Measurements from ENCODE around the gene ARFGAP1.
"Not testable (repeated sequence)": the region's sequence is repeated elsewhere in the genome, so short reads cannot be mapped to it uniquely, and the experiment has no call there.

The ARFGAP1 gene

GRCh38 chr20:63241272-63241671 is 31.3 kb upstream of the ARFGAP1 start:
- no peak for DNase-seq

DNA sequence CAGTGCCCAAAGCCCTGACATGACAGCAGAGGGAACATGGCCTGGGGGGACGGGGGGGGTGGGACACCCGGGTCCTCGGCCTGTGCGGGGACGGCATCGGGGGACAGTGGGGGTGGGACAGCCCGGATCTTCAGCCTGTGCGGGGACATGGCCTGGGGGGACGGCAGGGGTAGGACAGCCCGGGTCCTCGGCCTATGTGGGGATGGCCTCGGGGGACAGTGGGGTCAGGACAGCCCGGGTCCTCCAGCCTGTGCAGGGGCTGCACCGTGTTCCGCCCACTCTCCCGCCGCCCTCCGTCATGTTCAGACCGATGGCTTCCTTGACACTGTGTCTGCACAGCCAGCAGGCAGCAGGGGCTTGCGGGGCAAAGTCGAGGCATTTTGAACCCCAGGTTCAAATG is 29.9 kb upstream of the ARFGAP1 start:
- DNase-seq, result no peak

- no peak for DNase-seq
Measured at GRCh38 chr20:63243604-63244247, 28.9 kb upstream of the ARFGAP1 start.

GRCh38 chr20:63244468-63244867 is 28.1 kb upstream of the ARFGAP1 start:
- DNase-seq, result no peak

GRCh38 chr20:63246490-63247288 is 25.9 kb upstream of the ARFGAP1 start:
- DNase-seq, result no peak

- DNase-seq, result no peak
Measured at GRCh38 chr20:63247671-63248228, 24.9 kb upstream of the ARFGAP1 start.

GRCh38 chr20:63248835-63249591 is 23.6 kb upstream of the ARFGAP1 start:
- DNase-seq, result no peak

DNA sequence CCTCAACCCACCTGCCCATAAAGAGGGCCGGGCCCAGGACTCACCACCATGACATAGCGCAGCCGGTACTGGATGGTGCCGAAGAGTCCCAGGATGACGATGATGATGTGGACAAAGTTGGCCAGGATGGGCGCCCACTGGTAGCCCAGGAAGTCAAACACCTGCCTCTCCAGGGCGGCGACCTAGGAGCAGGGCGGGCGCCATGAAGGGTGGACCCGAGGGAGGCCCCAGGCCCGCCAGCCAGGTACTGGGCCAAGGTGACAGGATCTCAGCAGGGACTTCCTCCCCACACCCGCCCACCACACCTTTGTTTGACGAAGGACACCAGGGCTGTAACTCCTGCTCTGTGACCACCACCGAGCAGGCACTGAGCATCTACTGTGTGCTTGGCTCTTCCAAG is 22.7 kb upstream of the ARFGAP1 start:
- DNase-seq, result no peak

DNA sequence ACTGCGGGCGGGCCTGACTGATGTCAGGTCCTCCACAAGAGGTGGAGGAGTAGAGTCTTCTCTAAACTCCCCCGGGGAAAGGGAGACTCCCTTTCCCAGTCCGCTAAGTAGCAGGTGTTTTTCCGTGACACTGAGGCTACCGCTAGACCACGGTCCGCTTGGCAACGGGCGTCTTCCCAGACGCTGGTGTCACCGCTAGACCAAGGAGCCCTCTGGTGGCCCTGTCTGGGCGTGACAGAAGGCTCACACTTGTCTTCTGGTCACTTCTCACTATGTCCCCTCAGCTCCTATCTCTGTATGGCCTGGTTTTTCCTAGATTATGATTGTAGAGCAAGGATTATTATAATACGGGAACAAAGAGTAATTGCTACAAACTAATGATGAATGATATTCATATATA is 21.3 kb upstream of the ARFGAP1 start:
- not testable (repeated sequence) for DNase-seq

DNA sequence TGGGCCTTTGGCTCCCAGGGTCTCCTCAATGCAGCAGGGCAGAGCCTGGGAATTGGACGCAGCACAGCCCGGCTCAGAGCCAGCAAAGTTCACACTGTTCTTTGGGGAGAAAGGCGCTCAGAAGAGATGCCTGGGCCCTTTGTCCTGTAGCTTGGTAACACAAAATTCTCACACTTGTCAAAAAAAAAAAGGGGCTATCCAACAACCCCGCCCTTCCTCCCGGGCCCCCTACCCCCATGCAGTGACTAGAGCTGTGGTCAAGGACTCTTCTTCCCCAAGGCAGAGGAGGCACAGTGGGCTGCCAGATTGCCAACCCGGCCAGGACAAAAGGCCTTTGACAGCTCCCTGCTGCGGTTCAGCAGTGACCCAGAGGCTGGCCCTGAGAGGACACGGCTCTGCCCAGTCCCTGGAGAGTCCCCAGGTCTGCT is 20.3 kb upstream of the ARFGAP1 start:
- no peak for DNase-seq

- DNase-seq, result no peak
Measured at GRCh38 chr20:63253065-63253437, 19.6 kb upstream of the ARFGAP1 start.

DNA sequence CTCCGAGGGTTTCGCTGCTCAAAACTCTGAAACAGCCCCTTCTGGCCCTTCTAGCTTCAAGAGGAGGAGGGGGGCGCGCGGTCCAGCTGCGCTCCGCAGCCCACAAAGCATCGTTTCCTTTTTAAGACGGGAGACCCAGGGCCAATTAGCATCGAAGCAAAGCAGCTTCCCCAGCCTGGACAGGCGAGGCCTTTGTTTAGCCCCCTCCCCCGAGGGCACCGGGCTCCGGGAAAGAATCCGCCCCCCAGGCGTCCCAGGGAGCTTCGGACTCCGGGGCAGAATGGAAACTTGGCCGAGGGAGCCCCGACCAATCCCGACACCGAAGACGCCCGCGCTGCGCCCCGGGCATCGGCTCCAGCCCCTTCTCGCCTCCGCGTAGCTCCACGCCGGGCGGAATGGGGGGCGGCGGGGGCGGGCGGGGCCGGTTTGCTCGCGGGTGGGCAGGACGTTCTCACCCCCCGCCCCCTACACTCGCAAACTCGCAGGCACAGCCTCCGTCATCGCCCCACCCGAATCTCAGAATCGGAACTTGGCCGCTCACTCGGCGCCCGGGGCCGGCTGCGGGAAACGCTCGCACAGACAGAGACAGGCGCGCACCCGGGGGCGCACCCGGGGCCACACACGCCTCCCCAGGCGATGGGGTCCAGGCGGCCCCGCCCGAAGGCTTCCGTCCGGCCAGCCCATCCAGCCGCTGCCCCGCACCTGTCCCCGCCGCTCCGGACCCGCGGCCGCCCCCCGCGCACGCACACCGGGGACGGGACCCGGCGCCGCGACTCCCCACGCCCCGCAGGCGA is 19.0 kb upstream of the ARFGAP1 start:
- no peak for DNase-seq

DNA sequence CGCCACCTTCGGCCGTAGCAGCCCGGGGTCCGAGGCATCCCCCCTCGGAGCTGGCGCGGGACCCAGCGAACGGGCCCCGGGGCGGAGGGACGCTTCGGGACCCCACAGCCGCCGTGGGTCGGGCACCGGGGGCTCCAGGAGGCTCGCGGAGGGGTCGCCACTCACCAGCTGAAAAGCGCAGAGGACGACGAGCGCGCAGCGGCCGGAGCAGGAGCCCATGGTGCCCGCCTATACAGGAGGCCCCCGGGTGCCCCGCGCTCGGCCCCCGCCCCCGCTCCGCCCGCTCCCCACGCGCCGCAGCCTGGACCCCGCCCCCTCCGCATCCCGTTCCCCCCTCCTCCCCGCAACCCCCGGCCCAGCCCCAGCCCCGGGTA is 18.4 kb upstream of the ARFGAP1 start, which contains the start of gene NKAIN4:
NKAIN4 (minus strand) TSS at position 232 of the 374 bp plus-strand sequence; CDS start at position 219, 13 bp downstream.
- no peak for DNase-seq

DNA sequence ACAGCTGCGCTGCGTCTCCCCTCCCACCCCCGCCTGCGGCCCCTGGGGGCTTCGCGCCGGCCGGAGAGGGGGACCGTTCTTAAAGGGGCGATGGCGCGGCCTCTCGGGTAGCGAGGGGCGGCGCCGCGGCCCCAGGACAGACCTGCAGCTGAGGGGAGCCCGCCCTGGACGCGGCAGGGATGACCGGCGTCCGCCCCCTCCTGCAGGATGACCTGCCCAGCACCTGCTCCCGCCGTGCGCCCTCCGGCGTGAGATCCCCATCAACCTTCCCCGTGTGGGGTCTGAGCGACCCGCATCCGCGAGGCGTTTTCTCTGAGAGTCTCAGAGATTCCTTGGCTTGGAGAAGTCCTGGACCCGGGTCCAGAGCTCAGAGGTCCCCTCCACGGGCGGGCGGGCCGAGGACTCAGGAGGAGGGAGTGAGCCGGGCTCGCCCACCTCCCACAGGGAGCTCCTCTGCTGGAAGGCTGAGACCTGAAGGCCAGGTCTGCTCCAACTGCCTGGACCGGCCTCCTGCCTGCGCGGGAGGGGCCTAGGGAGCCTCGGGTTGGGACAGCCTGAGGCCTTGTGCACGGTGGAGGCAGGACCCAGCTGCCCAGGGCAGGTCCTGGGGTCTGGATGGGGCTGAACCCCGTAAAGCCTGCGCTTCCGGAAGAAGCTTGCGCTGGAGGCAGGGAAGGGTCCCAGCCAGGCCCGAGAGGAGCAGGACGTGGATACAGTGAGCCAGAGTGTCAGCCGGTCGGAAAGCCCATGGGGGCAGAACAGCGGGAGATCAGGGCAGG is 17.8 kb upstream of the ARFGAP1 start:
- no peak for DNase-seq

DNA sequence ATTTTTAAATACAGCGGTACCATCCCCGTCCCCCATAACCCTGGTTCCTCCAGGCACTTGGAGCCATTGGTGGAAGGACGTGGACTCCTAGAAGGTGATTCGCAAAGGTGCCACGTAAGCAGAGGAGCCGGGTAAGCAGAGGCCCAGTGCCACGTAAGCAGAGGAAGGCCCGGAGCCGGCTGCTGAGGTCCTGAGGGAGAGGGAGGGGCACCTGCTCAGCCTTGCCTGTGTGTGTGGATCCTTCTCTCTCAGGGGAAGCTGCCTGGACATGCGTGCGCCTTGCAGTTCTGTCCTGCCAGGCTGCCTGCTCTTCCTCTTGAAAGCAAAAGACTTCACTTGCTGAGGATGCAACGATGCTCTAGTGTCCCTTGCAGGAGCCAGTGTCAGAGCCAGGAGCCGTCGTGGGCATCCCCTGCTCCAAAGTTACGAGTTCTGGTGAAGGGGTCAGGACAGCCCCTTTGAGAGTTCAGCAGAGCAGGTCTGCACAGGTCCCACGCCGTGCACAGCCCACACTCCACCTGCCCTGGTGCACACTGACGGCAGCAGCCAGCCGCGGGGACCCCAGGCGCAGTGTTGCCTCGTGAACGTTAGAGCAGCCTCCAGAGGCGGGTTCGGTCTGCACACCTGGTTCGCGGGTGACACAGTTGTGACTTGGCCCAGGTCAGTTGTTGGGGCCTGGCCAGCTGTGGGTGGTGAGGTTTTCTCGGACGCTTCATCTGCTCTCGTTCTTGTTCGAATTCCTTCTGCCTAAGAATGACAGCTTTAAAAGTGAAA is 16.5 kb upstream of the ARFGAP1 start:
- DNase-seq, result no peak

DNA sequence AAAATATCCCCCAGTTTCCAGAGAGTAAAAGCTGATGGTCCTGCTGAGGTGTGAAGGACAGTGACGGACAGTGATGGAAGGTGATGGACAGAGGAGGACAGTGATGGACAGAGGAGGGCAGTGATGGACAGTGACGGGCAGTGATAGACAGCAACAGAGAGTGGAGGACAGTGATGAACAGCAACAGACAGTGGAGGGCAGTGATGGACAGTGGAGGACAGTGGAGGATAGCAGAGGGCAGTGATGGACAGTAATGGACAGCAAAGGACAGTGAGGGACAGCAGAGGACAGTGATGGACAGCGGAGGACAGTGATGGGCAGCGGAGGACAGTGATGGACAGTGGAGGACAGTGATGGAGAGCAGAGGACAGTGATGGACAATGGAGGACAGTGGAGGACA is 15.7 kb upstream of the ARFGAP1 start:
- no peak for DNase-seq

GRCh38 chr20:63257629-63258028 is 15.0 kb upstream of the ARFGAP1 start:
- DNase-seq, result no peak

GRCh38 chr20:63258781-63259180 is 13.8 kb upstream of the ARFGAP1 start:
- DNase-seq, result no peak

DNA sequence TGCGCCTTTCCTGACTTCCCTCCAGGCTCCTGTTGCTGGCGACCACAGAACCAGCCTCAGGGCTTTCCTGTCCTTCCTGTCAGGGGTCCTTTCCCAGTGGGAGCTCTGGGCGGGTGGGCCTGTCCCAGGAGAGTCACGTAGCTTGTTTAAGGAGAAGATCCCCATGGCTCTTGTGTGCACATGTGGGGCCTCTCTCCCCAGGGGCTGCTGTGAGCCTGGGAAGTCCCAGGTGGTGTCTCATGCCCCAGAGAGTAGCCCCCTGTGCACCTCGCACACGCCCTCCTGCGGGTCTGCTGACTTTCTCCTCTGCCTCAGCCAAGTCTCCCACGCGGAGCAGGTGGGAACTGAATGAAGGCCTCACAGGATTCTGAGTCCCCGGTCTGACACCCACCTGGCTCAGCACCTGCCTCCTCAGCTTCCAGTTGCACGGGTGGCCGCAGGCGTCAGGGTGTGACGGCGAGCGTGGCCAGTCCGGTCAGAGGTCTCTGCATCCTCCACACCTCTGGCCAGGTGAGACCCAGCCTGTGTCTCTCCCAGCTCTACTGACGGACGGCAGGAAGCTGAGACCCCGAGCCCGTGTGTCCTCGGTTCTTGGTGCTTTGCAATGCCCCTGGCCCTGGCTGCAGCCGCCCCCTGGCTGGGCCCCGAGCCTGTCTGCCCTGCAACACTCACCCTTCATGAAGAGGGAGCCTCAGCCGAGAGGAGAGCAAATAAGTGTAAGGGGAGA is 12.7 kb upstream of the ARFGAP1 start:
- no peak for DNase-seq

GRCh38 chr20:63260521-63260920 is 12.1 kb upstream of the ARFGAP1 start:
- DNase-seq, result no peak
